HCT116 (cell line): ENCODE measurements around the gene NAA40. TPM values are rescaled to one million over a fixed set of nuclear protein-coding genes. Genes with fewer than 3 reads are reported as not detected.

ENCODE experiments used
- ATAC-seq: fragments of 200-7000 bp; cut with Tn5 transposase; 2 replicates; pipeline ENCODE4 v1.9.1; 2020; ENCODE audit warnings: mild to moderate bottlenecking, moderate library complexity
- BruUV-seq: library from RNA; stranded (reverse); fragments of 400-500 nt; replicated peaks from 2 replicates; lab custom pipeline; 2021; lab: Mats Ljungman, UMichigan
- CTCF ChIA-PET: fragments of 300-600 bp; sonication (Branson Sonifier 250); formaldehyde crosslinking; loops from one replicate; lab custom pipeline; 2021; ENCODE audit warnings: antibody characterized with exemption; lab: Charles Lee
- POLR2A ChIA-PET: fragments of 300-600, 350-600 bp; sonication (Branson Sonifier 250); formaldehyde crosslinking; loops from one replicate; lab custom pipeline; 2021; ENCODE audit warnings: antibody characterized with exemption; lab: Charles Lee
- RAD21 ChIA-PET, 2 experiments: fragments of 300-600 bp; sonication (Branson Sonifier 250); formaldehyde crosslinking; loops; one replicate each; lab custom pipeline; 2023; ENCODE audit warnings: low total read pairs in 2 of 2; ENCODE audit not compliant: uncharacterized antibody in 2 of 2, unreplicated experiment in 2 of 2, low non-redundant PET in 1 of 2; lab: Charles Lee
- DNase-seq: peaks from one replicate; pipeline ENCODE4 v3.0.0-alpha.2; 2010; ENCODE audit warnings: low read depth, low spot score
- H2AFZ ChIP-seq: fragments of 200-600 bp; shearing (Covaris generic), sonication (generic); 2 replicates; pipeline ENCODE4 v1.6.1; 2017; ENCODE audit warnings: low read depth, mixed run types, mixed read lengths, antibody characterized with exemption, low read length; ENCODE audit not compliant: poor library complexity, severe bottlenecking
- H3K27ac ChIP-seq: 2 replicates; pipeline ENCODE4 v1.5.1; 2012; ENCODE audit warnings: low read depth, low read length
- H3K27me3 ChIP-seq: fragments of 200-600 bp; sonication (generic); 2 replicates; pipeline ENCODE4 v1.6.1; 2016; ENCODE audit warnings: mixed run types, low read length, mixed read lengths; ENCODE audit not compliant: insufficient read depth
- H3K36me3 ChIP-seq, 2 experiments: fragments of 200-500 bp in 1 of 2; fragments of 200-600 bp in 1 of 2; sonication (Bioruptor generic) in 1 of 2; sonication (generic) in 1 of 2; 2 replicates each; pipeline versions ENCODE4 v1.5.1 to v1.6.1; 2014 to 2016; ENCODE audit warnings: low read length in 2 of 2, inconsistent platforms in 1 of 2, mixed read lengths in 1 of 2, mixed run types in 1 of 2; ENCODE audit not compliant: insufficient read depth in 2 of 2, control insufficient read depth in 1 of 2
- H3K4me1 ChIP-seq, 2 experiments: fragments of 200-600 bp in 1 of 2; sonication (generic) in 1 of 2; 2 replicates each; pipeline versions ENCODE4 v1.5.1 to v1.6.1; 2012 to 2017; ENCODE audit warnings: low read length in 2 of 2, inconsistent platforms in 1 of 2, mild to moderate bottlenecking in 1 of 2, mixed read lengths in 1 of 2, mixed run types in 1 of 2, moderate library complexity in 1 of 2; ENCODE audit not compliant: insufficient read depth in 2 of 2, control insufficient read depth in 1 of 2
- H3K4me2 ChIP-seq: fragments of 200-600 bp; sonication (generic); 2 replicates; pipeline ENCODE4 v1.6.1; 2017; ENCODE audit warnings: mixed run types, low read length, mixed read lengths
- H3K4me3 ChIP-seq, 2 experiments: fragments of 200-600 bp in 1 of 2; sonication (generic) in 1 of 2; replicated peaks in 1 of 2; 2 replicates each; pipeline ENCODE4 v1.5.1; 2011 to 2016; ENCODE audit warnings: low read length in 2 of 2, control low read depth in 1 of 2, low read depth in 1 of 2, mild to moderate bottlenecking in 1 of 2, mixed read lengths in 1 of 2, mixed run types in 1 of 2
- H3K79me2 ChIP-seq: fragments of 200-600 bp; sonication (generic); 2 replicates; pipeline ENCODE4 v1.6.1; 2017; ENCODE audit warnings: mild to moderate bottlenecking, mixed run types, low read length, moderate library complexity, mixed read lengths; ENCODE audit not compliant: insufficient read depth
- H3K9ac ChIP-seq: fragments of 200-600 bp; sonication (generic); 2 replicates; pipeline ENCODE4 v1.6.1; 2016; ENCODE audit warnings: low read length, mixed read lengths
- H3K9me2 ChIP-seq: fragments of 200-600 bp; sonication (generic), shearing (Covaris generic); 2 replicates; pipeline ENCODE4 v1.6.1; 2017; ENCODE audit warnings: mixed run types, mild to moderate bottlenecking, moderate library complexity; ENCODE audit not compliant: insufficient read depth
- H3K9me3 ChIP-seq, 2 experiments: fragments of 200-500 bp in 1 of 2; fragments of 200-600 bp in 1 of 2; sonication (Bioruptor generic) in 1 of 2; sonication (generic) in 1 of 2; 2 replicates each; pipeline ENCODE4 v1.6.1; 2014 to 2017; ENCODE audit warnings: low read length in 2 of 2, mixed read lengths in 2 of 2, inconsistent platforms in 1 of 2, low read depth in 1 of 2, mild to moderate bottlenecking in 1 of 2, mixed run types in 1 of 2, moderate library complexity in 1 of 2; ENCODE audit not compliant: control insufficient read depth in 1 of 2, insufficient read depth in 1 of 2
- H4K20me1 ChIP-seq: fragments of 200-600 bp; sonication (generic), shearing (Covaris generic); 2 replicates; pipeline ENCODE4 v1.6.1; 2017; ENCODE audit warnings: mixed run types, mild to moderate bottlenecking, moderate library complexity; ENCODE audit not compliant: insufficient read depth
- CBX3 ChIP-seq: IDR thresholded peaks from 2 replicates; pipeline ENCODE4 v1.6.1; 2012; ENCODE audit warnings: low read depth
- EGR1 ChIP-seq: IDR thresholded peaks from 2 replicates; pipeline ENCODE4 v1.6.1; 2012; ENCODE audit warnings: low read depth
- ELF1 ChIP-seq: IDR thresholded peaks from 2 replicates; pipeline ENCODE4 v1.6.1; 2012; ENCODE audit warnings: low read depth, borderline replicate concordance
- EZH2 ChIP-seq: fragments of 200-600 bp; sonication (generic); IDR thresholded peaks from 2 replicates; pipeline ENCODE4 v1.6.1; 2017; ENCODE audit warnings: antibody characterized with exemption, mixed run types
- EZH2phosphoT487 ChIP-seq: fragments of 200-600 bp; IDR thresholded peaks from 2 replicates; pipeline ENCODE4 v1.6.1; 2018; ENCODE audit warnings: antibody characterized with exemption, borderline replicate concordance
- FOSL1 ChIP-seq: IDR thresholded peaks from 2 replicates; pipeline ENCODE4 v1.6.1; 2012; ENCODE audit warnings: low read depth
- JUND ChIP-seq: IDR thresholded peaks from 2 replicates; pipeline ENCODE4 v1.6.1; 2012
- POLR2A ChIP-seq: IDR thresholded peaks from 2 replicates; pipeline ENCODE4 v1.7.0; 2011; ENCODE audit warnings: borderline replicate concordance; ENCODE audit not compliant: insufficient read depth, insufficient read length; ENCODE audit errors: extremely low read depth
- POLR2AphosphoS5 ChIP-seq: IDR thresholded peaks from 2 replicates; pipeline ENCODE4 v1.6.1; 2011; ENCODE audit warnings: mild to moderate bottlenecking, low read depth, low read length, moderate library complexity
- RAD21 ChIP-seq: IDR thresholded peaks from 2 replicates; pipeline ENCODE4 v1.6.1; 2012; ENCODE audit warnings: low read depth, mild to moderate bottlenecking
- SRF ChIP-seq: IDR thresholded peaks from 2 replicates; pipeline ENCODE4 v1.6.1; 2012; ENCODE audit warnings: low read depth
- TCF7L2 ChIP-seq: IDR thresholded peaks from 2 replicates; pipeline ENCODE4 v1.7.0; 2011; ENCODE audit warnings: borderline replicate concordance, inconsistent platforms; ENCODE audit not compliant: insufficient read depth, insufficient read length; ENCODE audit errors: extremely low read depth
- YY1 ChIP-seq: IDR thresholded peaks from 2 replicates; pipeline ENCODE4 v1.6.1; 2011; ENCODE audit warnings: low read length, low read depth, moderate library complexity, mild to moderate bottlenecking; ENCODE audit not compliant: insufficient replicate concordance; ENCODE audit errors: extremely low read depth
- ZFX ChIP-seq: fragments of 450-650 bp; IDR thresholded peaks from 2 replicates; pipeline ENCODE4 v1.6.1; 2017
- ZNF274 ChIP-seq: fragments of 200-500 bp; sonication (Bioruptor generic); IDR thresholded peaks from 2 replicates; pipeline ENCODE4 v1.6.1; 2014; ENCODE audit warnings: mild to moderate bottlenecking, low read depth, low read length, inconsistent platforms
- intact Hi-C: fragments of 100-400 bp; cut with micrococcal nuclease; formaldehyde crosslinking; loops from 2 replicates; pipeline ENCODE4 v1.10.0; 2022
- total RNA-seq: library from RNA; stranded (reverse); gene quantifications from one replicate; pipeline ENCODE4 v1.2.1, GENCODE V29; 2021; ENCODE audit not compliant: unreplicated experiment
- TF ChIP-seq, protein P1 (sequence below): IDR thresholded peaks from 2 replicates; pipeline ENCODE4 v1.6.1; 2011; ENCODE audit warnings: mild to moderate bottlenecking, low read length, moderate library complexity; ENCODE audit not compliant: insufficient replicate concordance; ENCODE audit errors: extremely low read depth
- TF ChIP-seq, protein P2 (sequence below): IDR thresholded peaks from 2 replicates; pipeline ENCODE4 v1.6.1; 2012
- TF ChIP-seq, protein P3 (sequence below): IDR thresholded peaks from 2 replicates; pipeline ENCODE4 v1.6.1; 2012
- TF ChIP-seq, protein P4 (sequence below): IDR thresholded peaks from 2 replicates; pipeline ENCODE4 v1.6.1; 2012; ENCODE audit warnings: low read depth

NAA40 gene
- total RNA-seq, 1 experiment from 2014 or later: 25.3 TPM

DNA sequence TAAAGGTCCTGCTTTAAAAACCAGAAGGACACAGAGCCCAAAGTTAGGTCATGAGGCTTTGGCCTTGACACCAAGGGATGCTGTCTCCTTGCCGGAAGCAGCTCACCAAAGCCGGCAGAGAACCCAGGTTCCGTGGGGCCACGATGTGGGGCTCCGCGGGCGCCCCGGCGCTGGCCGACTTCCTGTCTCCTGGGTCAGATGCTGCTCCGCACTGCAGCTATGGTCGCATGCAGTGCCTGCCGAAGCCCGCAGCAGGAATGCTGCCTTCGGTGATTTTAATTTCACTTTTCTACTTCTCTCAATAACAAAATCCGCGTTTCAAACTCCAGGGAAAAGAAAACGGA, 47.0 kb downstream of the NAA40 start (continued):
- no peak for TF ChIP-seq JUND
- TF ChIP-seq, protein P1, sequence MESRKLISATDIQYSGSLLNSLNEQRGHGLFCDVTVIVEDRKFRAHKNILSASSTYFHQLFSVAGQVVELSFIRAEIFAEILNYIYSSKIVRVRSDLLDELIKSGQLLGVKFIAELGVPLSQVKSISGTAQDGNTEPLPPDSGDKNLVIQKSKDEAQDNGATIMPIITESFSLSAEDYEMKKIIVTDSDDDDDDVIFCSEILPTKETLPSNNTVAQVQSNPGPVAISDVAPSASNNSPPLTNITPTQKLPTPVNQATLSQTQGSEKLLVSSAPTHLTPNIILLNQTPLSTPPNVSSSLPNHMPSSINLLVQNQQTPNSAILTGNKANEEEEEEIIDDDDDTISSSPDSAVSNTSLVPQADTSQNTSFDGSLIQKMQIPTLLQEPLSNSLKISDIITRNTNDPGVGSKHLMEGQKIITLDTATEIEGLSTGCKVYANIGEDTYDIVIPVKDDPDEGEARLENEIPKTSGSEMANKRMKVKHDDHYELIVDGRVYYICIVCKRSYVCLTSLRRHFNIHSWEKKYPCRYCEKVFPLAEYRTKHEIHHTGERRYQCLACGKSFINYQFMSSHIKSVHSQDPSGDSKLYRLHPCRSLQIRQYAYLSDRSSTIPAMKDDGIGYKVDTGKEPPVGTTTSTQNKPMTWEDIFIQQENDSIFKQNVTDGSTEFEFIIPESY: no peak
- TF ChIP-seq, protein P2, sequence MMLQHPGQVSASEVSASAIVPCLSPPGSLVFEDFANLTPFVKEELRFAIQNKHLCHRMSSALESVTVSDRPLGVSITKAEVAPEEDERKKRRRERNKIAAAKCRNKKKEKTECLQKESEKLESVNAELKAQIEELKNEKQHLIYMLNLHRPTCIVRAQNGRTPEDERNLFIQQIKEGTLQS: no peak
- TF ChIP-seq ZNF274: no peak
- TF ChIP-seq EZH2phosphoT487: no peak
- no peak for TF ChIP-seq ZFX
- TF ChIP-seq FOSL1: no peak
- TF ChIP-seq POLR2AphosphoS5: no peak
- no peak for TF ChIP-seq ELF1
- TF ChIP-seq, protein P3, sequence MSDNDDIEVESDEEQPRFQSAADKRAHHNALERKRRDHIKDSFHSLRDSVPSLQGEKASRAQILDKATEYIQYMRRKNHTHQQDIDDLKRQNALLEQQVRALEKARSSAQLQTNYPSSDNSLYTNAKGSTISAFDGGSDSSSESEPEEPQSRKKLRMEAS: no peak

DNA sequence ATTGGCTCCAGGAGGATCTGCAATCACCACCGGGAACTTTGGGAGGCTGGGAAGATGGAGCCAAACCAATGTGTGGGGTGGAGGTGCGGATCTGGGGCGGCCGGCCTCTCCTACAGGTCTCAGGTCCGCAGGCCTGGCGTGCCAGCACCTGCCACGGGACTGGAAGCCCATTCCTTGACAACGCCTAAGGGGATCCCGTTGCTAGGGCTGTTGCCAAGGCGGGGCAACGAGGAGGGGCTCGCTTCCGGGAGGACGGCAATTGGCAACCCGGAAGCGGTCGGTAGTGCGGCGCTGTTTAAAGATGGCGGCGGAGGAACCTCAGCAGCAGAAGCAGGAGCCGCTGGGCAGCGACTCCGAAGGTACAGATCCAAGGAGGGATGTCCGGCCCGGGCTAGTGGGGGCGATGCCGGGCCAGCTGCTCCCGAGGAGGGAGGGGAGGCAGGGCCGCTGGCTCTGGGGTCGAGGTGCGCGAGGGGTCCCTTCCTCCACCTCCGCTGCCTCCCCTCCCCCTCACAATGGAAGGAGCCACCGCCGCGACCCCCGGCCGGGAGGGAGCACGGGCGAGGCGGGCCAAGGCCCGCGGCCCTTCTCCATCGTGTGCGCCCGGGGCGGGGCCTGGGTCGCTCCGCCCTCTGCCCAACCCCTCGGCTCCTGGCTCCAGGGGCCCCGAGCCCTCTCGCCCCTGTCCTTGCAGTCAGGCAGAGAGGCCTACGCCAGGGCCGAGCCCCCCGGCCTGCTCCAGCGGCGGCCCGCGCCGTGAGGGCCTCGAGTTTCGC, 47.5 kb downstream of the NAA40 start, which contains the start of gene OTUB1:
TSS of gene OTUB1 (plus strand) at position 283 of the 776 bp plus-strand sequence. CDS start at position 302, 19 bp downstream.
- POLR2A ChIA-PET: no interaction called here
- TF ChIP-seq RAD21 (no peak), CBX3 (no peak), EZH2 (no peak), EGR1 (peak; percentile 63), YY1 (peak; percentile 94), POLR2A (peak; percentile 80), EZH2phosphoT487 (no peak), JUND (no peak; the same call in 1 of the 2 replicates), TCF7L2 (no peak), ELF1 (peak; percentile 87; the same call in 1 of the 2 replicates), SRF (no peak), POLR2AphosphoS5 (peak; percentile 89)
- TF ChIP-seq, protein P4, sequence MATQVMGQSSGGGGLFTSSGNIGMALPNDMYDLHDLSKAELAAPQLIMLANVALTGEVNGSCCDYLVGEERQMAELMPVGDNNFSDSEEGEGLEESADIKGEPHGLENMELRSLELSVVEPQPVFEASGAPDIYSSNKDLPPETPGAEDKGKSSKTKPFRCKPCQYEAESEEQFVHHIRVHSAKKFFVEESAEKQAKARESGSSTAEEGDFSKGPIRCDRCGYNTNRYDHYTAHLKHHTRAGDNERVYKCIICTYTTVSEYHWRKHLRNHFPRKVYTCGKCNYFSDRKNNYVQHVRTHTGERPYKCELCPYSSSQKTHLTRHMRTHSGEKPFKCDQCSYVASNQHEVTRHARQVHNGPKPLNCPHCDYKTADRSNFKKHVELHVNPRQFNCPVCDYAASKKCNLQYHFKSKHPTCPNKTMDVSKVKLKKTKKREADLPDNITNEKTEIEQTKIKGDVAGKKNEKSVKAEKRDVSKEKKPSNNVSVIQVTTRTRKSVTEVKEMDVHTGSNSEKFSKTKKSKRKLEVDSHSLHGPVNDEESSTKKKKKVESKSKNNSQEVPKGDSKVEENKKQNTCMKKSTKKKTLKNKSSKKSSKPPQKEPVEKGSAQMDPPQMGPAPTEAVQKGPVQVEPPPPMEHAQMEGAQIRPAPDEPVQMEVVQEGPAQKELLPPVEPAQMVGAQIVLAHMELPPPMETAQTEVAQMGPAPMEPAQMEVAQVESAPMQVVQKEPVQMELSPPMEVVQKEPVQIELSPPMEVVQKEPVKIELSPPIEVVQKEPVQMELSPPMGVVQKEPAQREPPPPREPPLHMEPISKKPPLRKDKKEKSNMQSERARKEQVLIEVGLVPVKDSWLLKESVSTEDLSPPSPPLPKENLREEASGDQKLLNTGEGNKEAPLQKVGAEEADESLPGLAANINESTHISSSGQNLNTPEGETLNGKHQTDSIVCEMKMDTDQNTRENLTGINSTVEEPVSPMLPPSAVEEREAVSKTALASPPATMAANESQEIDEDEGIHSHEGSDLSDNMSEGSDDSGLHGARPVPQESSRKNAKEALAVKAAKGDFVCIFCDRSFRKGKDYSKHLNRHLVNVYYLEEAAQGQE: no peak
- TF ChIP-seq, protein P3: no peak

More for the DNA sequence above, 47.5 kb downstream of the NAA40 start, which contains the start of gene OTUB1:
- peak within 1 kb of the TSS; percentile 85 for H3K9ac ChIP-seq
- H3K4me3 ChIP-seq: peak within 1 kb of the TSS; percentile 76 to 86
- peak within 1 kb of the TSS; percentile 86 for H3K27ac ChIP-seq
- no peaks in the 10 kb centered on the region for H4K20me1 ChIP-seq
- peak; percentile 78 for DNase-seq
- H3K4me2 ChIP-seq: peak within 1 kb of the TSS; percentile 86
- ATAC-seq: peak; percentile 90
- no peaks in the 10 kb centered on the region for H3K27me3 ChIP-seq
- peaks cover 8 to 25% of the 10 kb centered on the region in 2 experiments for H3K36me3 ChIP-seq
- no peak within 1 kb of the TSS for H2AFZ ChIP-seq
- H3K4me1 ChIP-seq: peaks cover 7 to 24% of the 10 kb centered on the region in 2 experiments
- CTCF ChIA-PET: no interaction called here
- RAD21 ChIA-PET: no interaction called here
- no TSS peak for BruUV-seq
- intact Hi-C loops: loop anchor here (1.0 kb wide), 1 partner anchor 48 kb away; no protein-coding TSS in a partner anchor
- no peaks in the 10 kb centered on the region for H3K9me3 ChIP-seq
- H3K79me2 ChIP-seq: peaks cover 39% of the 10 kb centered on the region
- no peaks in the 10 kb centered on the region for H3K9me2 ChIP-seq
